GM23338 (cell line): ENCODE data around the gene MYH13.

Source experiments
- CREB1 ChIP-seq: fragments of 250-450 bp; sonication (Bioruptor Pico); IDR thresholded peaks from 2 replicates; pipeline ENCODE4 v1.5.0; 2020; ENCODE audit warnings: low read depth, mild to moderate bottlenecking, moderate library complexity
- CTCF ChIP-seq, 2 experiments: fragments of 200-600 bp in 1 of 2; sonication (generic) in 1 of 2; conservative IDR thresholded peaks; 2 replicates each; pipeline versions ENCODE4 v1.5.1 to v1.6.1; 2016 to 2017; ENCODE audit warnings: antibody characterized with exemption in 2 of 2, low read depth in 2 of 2, mild to moderate bottlenecking in 2 of 2, moderate library complexity in 1 of 2
- EZH2 ChIP-seq: fragments of 200-600 bp; sonication (generic); IDR thresholded peaks from one replicate; pipeline ENCODE4 v1.8.0; 2017; ENCODE audit warnings: antibody characterized with exemption, mild to moderate bottlenecking, low read depth; ENCODE audit not compliant: unreplicated experiment
- POLR2AphosphoS5 ChIP-seq: IDR thresholded peaks from 2 replicates; pipeline ENCODE4 v1.6.1; 2016; ENCODE audit warnings: antibody characterized with exemption, low read depth
- REST ChIP-seq: IDR thresholded peaks from one replicate; pipeline ENCODE4 v1.6.1; 2018; ENCODE audit warnings: antibody characterized with exemption; ENCODE audit not compliant: unreplicated experiment
- ZNF114 ChIP-seq: fragments of 250-450 bp; sonication (Bioruptor Pico); IDR thresholded peaks from 2 replicates; pipeline ENCODE4 v1.5.0; 2020; ENCODE audit warnings: mild to moderate bottlenecking, moderate library complexity
- ZNF331 ChIP-seq: fragments of 250-450 bp; sonication (Bioruptor Pico); IDR thresholded peaks from 2 replicates; pipeline ENCODE4 v1.5.0; 2020; ENCODE audit warnings: low read depth, mild to moderate bottlenecking, moderate library complexity

GRCh38 chr17:10264051-10264450, 108.8 kb downstream of the MYH13 start:
- TF ChIP-seq CTCF (conservative IDR thresholded peaks at IDR 0.05; ENCODE audit: low read depth in 2 of 2), result no peak
- TF ChIP-seq EZH2, result no peak
- TF ChIP-seq CREB1, result no peak
- TF ChIP-seq POLR2AphosphoS5, result no peak
- no peak for TF ChIP-seq ZNF331 (CRISPR knock-in tag)
- TF ChIP-seq REST, result no peak
- no peak for TF ChIP-seq ZNF114 (CRISPR knock-in tag)
